Spleen (tissue), 11 donors: Measurements from ENCODE around the gene SLIT3. TPM values are rescaled to one million over a fixed set of nuclear protein-coding genes. Genes with fewer than 3 reads are reported as not detected.

Source experiments
- DNase-seq: peaks from one replicate; pipeline ENCODE4 v3.0.0-alpha.2; 2020
- H3K27ac ChIP-seq, 8 donors: fragments of 200-600 bp; sonication (generic) in 7 of 8; 1 replicate in 4 of 8; 2 replicates in 4 of 8; pipeline versions ENCODE4 v1.5.0 to v1.8.0; 2016 to 2021; ENCODE audit warnings: inconsistent platforms in 4 of 8, mild to moderate bottlenecking in 4 of 8, moderate library complexity in 1 of 8
- H3K27me3 ChIP-seq, 7 donors: fragments of 200-600 bp; sonication (generic) in 6 of 7; replicated peaks in 1 of 7; 1 replicate in 4 of 7; 2 replicates in 3 of 7; pipeline versions ENCODE4 v1.5.0 to v1.8.0; 2016 to 2021; ENCODE audit warnings: inconsistent platforms in 3 of 7, mild to moderate bottlenecking in 1 of 7
- H3K36me3 ChIP-seq, 6 donors: fragments of 200-600 bp; sonication (generic) in 5 of 6; 1 replicate in 4 of 6; 2 replicates in 2 of 6; pipeline versions ENCODE4 v1.5.0 to v1.8.0; 2016 to 2021; ENCODE audit warnings: inconsistent platforms in 2 of 6
- H3K4me1 ChIP-seq, 6 donors: fragments of 200-600 bp; sonication (generic) in 5 of 6; 1 replicate in 3 of 6; 2 replicates in 3 of 6; pipeline versions ENCODE4 v1.5.0 to v1.8.0; 2016 to 2021; ENCODE audit warnings: inconsistent platforms in 3 of 6
- H3K4me3 ChIP-seq, 8 donors: fragments of 200-600 bp; sonication (generic) in 7 of 8; 1 replicate in 4 of 8; 2 replicates in 4 of 8; pipeline versions ENCODE4 v1.5.0 to v1.8.0; 2016 to 2021; ENCODE audit warnings: inconsistent platforms in 4 of 8, mild to moderate bottlenecking in 4 of 8, moderate library complexity in 2 of 8
- H3K9me3 ChIP-seq, 8 donors: fragments of 200-600 bp; sonication (generic) in 7 of 8; 1 replicate in 4 of 8; 2 replicates in 4 of 8; pipeline versions ENCODE4 v1.5.0 to v1.8.0; 2016 to 2021; ENCODE audit warnings: inconsistent platforms in 4 of 8
- POLR2A ChIP-seq, 3 donors: fragments of 450-650 bp; IDR thresholded peaks; one replicate each; pipeline ENCODE4 v1.5.1; 2017; ENCODE audit warnings: antibody characterized with exemption in 3 of 3, mild to moderate bottlenecking in 1 of 3
- POLR2AphosphoS5 ChIP-seq, 3 donors: sonication (generic); formaldehyde crosslinking; IDR thresholded peaks; one replicate each; pipeline ENCODE4 v1.5.1; 2017; ENCODE audit warnings: antibody characterized with exemption in 3 of 3
- WGBS, 5 donors: extraction: QIAGEN DNeasy Blood & Tissue Kit in 3 of 5; methylation state at CpG; one replicate each; pipeline versions ENCODE4 v1.1.5 to v1.1.7; 2013 to 2018; 5-methylcytosine and 5-hydroxymethylcytosine counted together
- intact Hi-C: fragments of 100-400 bp; cut with DNase I; formaldehyde crosslinking; loops from one replicate; pipeline ENCODE4 v1.15.0; 2023; ENCODE audit warnings: low total_unique reads
- polyA plus RNA-seq, 3 donors: library from polyadenylated mRNA; stranded (reverse); fragments of 200-250 nt; gene quantifications; one replicate each; pipeline ENCODE4 v1.2.1, GENCODE V29; 2013
- total RNA-seq, 7 donors: library from RNA; depleted of rRNA in 3 of 7; stranded (reverse); fragments of >200 nt in 3 of 7; fragmentation: NEBNext Ultra II Directional in 4 of 7; extraction: Animal tissue kit (Norgen Biotek cat#: 25700) in 4 of 7; gene quantifications; one replicate each; pipeline versions ENCODE4 v1.1.0 to v1.2.1, GENCODE V29; 2016 to 2021
- TF ChIP-seq, protein P1 (sequence below), 11 experiments: fragments of 200-600 bp in 7 of 11; fragments of 450-650 bp in 4 of 11; sonication (generic) in 4 of 11; IDR thresholded peaks in 8 of 11; conservative IDR thresholded peaks in 3 of 11; 1 replicate in 7 of 11; 2 replicates in 4 of 11; pipeline versions ENCODE4 v1.4.0 to v1.8.0; 2016 to 2021; ENCODE audit warnings: antibody characterized with exemption in 11 of 11, inconsistent platforms in 4 of 11, mild to moderate bottlenecking in 1 of 11
- donor health status: healthy with polysubstance abuse.
- donor health status: DM: no; HTN: no; CAD: no; lungs with moderate emphysema.
- donor health status: DM: no; HTN: no; CAD: no.
- donor health status: Bipolar disorder and iron deficiency.
- donor health status: healthy.
- donor health status: DM: no; HTN: no; CAD: no.
- donor health status: DM: yes; HTN: yes; CAD: no.

Gene SLIT3
- total and polyA plus RNA-seq, 10 donors = 0.33 to 54.0 (median 13.2) TPM

DNA sequence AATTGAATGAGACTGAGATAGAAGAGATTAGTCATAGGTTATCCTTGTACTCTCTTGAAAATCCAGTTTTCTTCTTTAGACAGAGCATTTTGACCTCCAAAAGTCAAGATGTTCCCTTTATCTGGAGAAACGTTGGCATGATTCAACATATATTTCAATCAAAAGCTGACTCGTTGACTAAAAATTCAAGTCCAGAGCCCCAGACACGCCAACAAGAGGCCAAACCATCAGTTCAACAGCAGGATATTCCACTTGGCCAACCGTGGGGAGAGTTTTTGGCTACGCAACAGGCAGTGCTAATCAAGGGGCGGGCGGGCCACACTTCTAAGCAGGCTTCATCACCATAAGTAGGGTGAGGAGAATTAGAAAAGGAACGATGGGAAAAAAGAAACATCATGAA is 119.1 kb downstream of the SLIT3 start:
- no peaks in the 10 kb centered on the region for H3K4me1 ChIP-seq
- WGBS, 5 donors = 68 to 77% (median 72%) methylated on average over 7 to 8 of the region's 8 CpGs
- H3K27me3 ChIP-seq = no peaks in the 10 kb centered on the region
- no peak for TF ChIP-seq POLR2AphosphoS5 (IDR thresholded peaks at IDR 0.05)
- TF ChIP-seq, protein P1, sequence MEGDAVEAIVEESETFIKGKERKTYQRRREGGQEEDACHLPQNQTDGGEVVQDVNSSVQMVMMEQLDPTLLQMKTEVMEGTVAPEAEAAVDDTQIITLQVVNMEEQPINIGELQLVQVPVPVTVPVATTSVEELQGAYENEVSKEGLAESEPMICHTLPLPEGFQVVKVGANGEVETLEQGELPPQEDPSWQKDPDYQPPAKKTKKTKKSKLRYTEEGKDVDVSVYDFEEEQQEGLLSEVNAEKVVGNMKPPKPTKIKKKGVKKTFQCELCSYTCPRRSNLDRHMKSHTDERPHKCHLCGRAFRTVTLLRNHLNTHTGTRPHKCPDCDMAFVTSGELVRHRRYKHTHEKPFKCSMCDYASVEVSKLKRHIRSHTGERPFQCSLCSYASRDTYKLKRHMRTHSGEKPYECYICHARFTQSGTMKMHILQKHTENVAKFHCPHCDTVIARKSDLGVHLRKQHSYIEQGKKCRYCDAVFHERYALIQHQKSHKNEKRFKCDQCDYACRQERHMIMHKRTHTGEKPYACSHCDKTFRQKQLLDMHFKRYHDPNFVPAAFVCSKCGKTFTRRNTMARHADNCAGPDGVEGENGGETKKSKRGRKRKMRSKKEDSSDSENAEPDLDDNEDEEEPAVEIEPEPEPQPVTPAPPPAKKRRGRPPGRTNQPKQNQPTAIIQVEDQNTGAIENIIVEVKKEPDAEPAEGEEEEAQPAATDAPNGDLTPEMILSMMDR (IDR thresholded peaks at IDR 0.05 in 8 of 11, conservative IDR thresholded peaks at IDR 0.05 in 3 of 11) = no peak
- no peak for TF ChIP-seq POLR2A (IDR thresholded peaks at IDR 0.05)
- no peak overlapping the region for H3K4me3 ChIP-seq
- no peaks in the 10 kb centered on the region for H3K36me3 ChIP-seq
- DNase-seq = no peak
- H3K27ac ChIP-seq = no peak overlapping the region
- intact Hi-C loops = no loop called here
- H3K9me3 ChIP-seq = no peaks in the 10 kb centered on the region

DNA sequence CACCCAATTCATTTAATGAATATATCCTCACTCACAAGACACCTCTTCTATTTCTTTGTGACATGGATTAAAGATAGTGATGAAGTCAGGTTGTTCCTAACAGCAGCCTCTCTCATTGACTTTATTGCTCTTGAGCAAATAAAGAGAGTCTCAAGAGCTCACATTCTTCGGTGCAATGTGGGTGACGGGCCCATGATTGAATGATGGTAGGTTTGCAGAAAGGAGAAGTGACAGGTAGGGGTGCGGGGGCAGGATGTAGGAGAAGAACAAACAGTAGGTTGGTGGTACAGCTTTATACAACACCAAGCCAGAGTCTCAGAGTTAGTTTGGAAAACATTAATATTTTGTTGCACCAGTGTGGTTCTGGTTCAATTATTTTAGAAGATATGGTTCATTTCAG is 122.2 kb downstream of the SLIT3 start:
- H3K4me3 ChIP-seq = no peak overlapping the region
- H3K27me3 ChIP-seq = no peaks in the 10 kb centered on the region
- H3K4me1 ChIP-seq = no peaks in the 10 kb centered on the region
- TF ChIP-seq, protein P1 (IDR thresholded peaks at IDR 0.05 in 8 of 11, conservative IDR thresholded peaks at IDR 0.05 in 3 of 11) = no peak
- no peak for TF ChIP-seq POLR2AphosphoS5 (IDR thresholded peaks at IDR 0.05)
- TF ChIP-seq POLR2A (IDR thresholded peaks at IDR 0.05) = no peak
- H3K9me3 ChIP-seq = no peaks in the 10 kb centered on the region
- 43 to 61% (median 56%) methylated on average over 3 of the region's 3 CpGs for WGBS, 5 donors
- no peaks in the 10 kb centered on the region for H3K36me3 ChIP-seq
- DNase-seq = no peak
- no peak overlapping the region for H3K27ac ChIP-seq
- intact Hi-C loops = no loop called here

DNA sequence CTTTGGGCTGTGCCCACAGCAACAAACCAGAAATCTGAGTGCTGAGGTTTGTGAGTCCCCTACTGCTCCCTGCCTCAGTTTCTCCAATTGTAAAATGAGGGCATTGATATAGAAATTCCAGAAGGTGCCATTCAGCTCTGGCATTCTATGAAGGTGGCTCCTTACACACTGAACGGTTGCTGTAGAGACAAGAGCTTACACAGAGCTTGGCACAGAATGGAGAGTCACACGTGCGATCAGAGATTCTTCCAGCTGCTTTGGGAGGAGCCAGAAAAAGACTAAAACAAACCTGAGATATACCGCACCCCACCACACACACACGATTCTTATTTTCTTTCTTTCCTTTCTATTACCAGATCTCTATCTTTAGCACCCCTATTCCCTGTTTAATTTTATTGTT is 122.7 kb downstream of the SLIT3 start:
- TF ChIP-seq POLR2AphosphoS5 (IDR thresholded peaks at IDR 0.05) (no peak), POLR2A (IDR thresholded peaks at IDR 0.05) (no peak)
- TF ChIP-seq, protein P1 (IDR thresholded peaks at IDR 0.05 in 8 of 11, conservative IDR thresholded peaks at IDR 0.05 in 3 of 11) = no peak
- Histone ChIP-seq H3K9me3 (no peaks in the 10 kb centered on the region), H3K27me3 (no peaks in the 10 kb centered on the region), H3K4me1 (no peaks in the 10 kb centered on the region), H3K4me3 (no peak overlapping the region), H3K36me3 (no peaks in the 10 kb centered on the region), H3K27ac (no peak overlapping the region)
- WGBS, 5 donors = 85 to 96% (median 90%) methylated on average over 5 of the region's 5 CpGs
- no peak for DNase-seq
- intact Hi-C loops = no loop called here

DNA sequence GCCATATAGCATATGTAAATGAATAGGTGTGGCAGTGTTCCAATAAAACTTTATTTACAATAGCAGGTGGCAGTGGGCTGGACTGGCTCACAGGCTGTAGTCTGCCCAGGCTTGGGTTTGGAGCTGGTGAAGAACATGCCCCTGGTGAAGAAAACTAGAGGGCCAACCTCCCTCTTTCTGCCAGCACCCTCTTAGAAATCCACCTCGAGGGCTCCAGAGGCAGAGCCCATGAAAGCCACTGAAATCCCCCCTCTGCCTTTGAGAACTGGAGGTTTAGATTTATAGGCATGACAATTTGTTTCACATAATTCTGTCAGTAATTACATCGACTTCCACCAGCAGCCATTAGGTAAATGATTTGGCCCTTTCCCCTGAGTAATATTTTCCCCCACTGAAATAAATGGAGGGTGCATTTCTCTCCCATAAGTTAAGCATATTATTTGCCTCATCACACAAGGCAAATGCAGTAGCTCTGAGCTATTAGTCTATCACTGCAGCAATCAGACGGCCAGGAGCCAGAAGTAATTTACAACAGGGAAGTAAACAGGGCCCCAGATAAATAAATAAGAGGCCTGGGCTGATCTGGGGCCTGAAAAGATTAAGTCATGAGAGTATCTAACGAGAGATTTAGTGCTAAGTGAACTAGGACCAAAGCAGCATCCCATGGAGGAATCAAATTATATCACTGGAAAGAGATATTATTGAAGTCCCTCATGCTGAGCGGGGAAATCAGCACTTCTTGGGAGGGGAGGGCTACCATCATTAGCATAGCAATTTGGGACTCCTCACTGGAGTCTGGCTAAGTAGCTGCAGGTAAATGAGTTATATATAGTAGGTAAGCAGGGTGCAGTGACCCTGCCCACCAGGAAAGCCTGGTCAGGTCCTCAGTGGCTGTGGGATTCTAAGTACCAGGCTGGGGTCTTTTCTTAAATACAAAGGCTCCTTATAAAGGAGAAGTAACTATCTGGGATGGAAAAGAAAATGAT is 123.9 kb downstream of the SLIT3 start:
- WGBS, 5 donors = 53 to 63% (median 61%) methylated on average over 4 to 5 of the region's 5 CpGs
- intact Hi-C loops = no loop called here
- DNase-seq = no peak

More for the DNA sequence above, 123.9 kb downstream of the SLIT3 start:
- H3K36me3 ChIP-seq = no peaks in the 10 kb centered on the region
- no peak overlapping the region for H3K27ac ChIP-seq
- no peaks in the 10 kb centered on the region for H3K9me3 ChIP-seq
- H3K27me3 ChIP-seq = no peaks in the 10 kb centered on the region
- no peaks in the 10 kb centered on the region for H3K4me1 ChIP-seq
- no peak overlapping the region for H3K4me3 ChIP-seq
- TF ChIP-seq, protein P1 (IDR thresholded peaks at IDR 0.05 in 8 of 11, conservative IDR thresholded peaks at IDR 0.05 in 3 of 11) = no peak
- TF ChIP-seq POLR2AphosphoS5 (IDR thresholded peaks at IDR 0.05) = no peak
- TF ChIP-seq POLR2A (IDR thresholded peaks at IDR 0.05) = no peak
